CD4-positive, alpha-beta memory T cell (primary cell): ENCODE results near the gene ADD2. TPM values are rescaled to one million over a fixed set of nuclear protein-coding genes. Genes with fewer than 3 reads are reported as not detected.
"Not testable (repeated sequence)": the region's sequence is repeated elsewhere in the genome, so short reads cannot be mapped to it uniquely, and the experiment has no call there.

ENCODE experiments used
- CTCF ChIA-PET: fragments of 350-600 bp; sonication (Branson Sonifier 250); formaldehyde crosslinking; loops from one replicate; lab custom pipeline; 2021; ENCODE audit warnings: inconsistent platforms; ENCODE audit not compliant: partially characterized antibody; lab: Charles Lee
- POLR2A ChIA-PET: fragments of 350-600 bp; sonication (Branson Sonifier 250); formaldehyde crosslinking; loops from one replicate; lab custom pipeline; 2021; ENCODE audit not compliant: partially characterized antibody; lab: Charles Lee
- DNase-seq, 5 donors: peaks; one replicate each; pipeline versions ENCODE4 v3.0.0 to v3.0.0-alpha.2; 2020 to 2022; ENCODE audit warnings: mixed read lengths in 1 of 5
- H3K27ac ChIP-seq: one replicate; pipeline ENCODE4 v1.7.0; 2013; ENCODE audit warnings: low read depth, low read length
- H3K27me3 ChIP-seq: 2 replicates; pipeline ENCODE4 v1.7.0; 2013; ENCODE audit warnings: mild to moderate bottlenecking, low read length, moderate library complexity; ENCODE audit not compliant: insufficient read depth
- H3K36me3 ChIP-seq: 2 replicates; pipeline ENCODE4 v1.7.0; 2013; ENCODE audit warnings: mild to moderate bottlenecking, low read length, moderate library complexity; ENCODE audit not compliant: insufficient read depth
- H3K4me1 ChIP-seq: 2 replicates; pipeline ENCODE4 v1.7.0; 2013; ENCODE audit warnings: mild to moderate bottlenecking, low read length, moderate library complexity; ENCODE audit not compliant: insufficient read depth
- H3K4me3 ChIP-seq, 2 donors: one replicate each; pipeline ENCODE4 v1.7.0; 2013; ENCODE audit warnings: low read length in 2 of 2, mild to moderate bottlenecking in 1 of 2
- H3K9me3 ChIP-seq, 2 donors: one replicate each; pipeline ENCODE4 v1.7.0; 2013; ENCODE audit warnings: low read length in 2 of 2, control low read depth in 1 of 2; ENCODE audit not compliant: control insufficient read depth in 1 of 2
- H3K27ac Mint-ChIP-seq, 7 donors: one replicate each; pipeline ENCODE4 v1.8.0; 2020 to 2021; ENCODE audit warnings: mixed read lengths in 7 of 7, mild to moderate bottlenecking in 6 of 7, inconsistent platforms in 3 of 7, moderate library complexity in 3 of 7
- H3K27me3 Mint-ChIP-seq, 2 donors: one replicate each; pipeline ENCODE4 v1.8.0; 2020 to 2021; ENCODE audit warnings: mixed read lengths in 2 of 2
- H3K36me3 Mint-ChIP-seq, 2 donors: one replicate each; pipeline ENCODE4 v1.8.0; 2020 to 2021; ENCODE audit warnings: mixed read lengths in 2 of 2, inconsistent platforms in 1 of 2, mild to moderate bottlenecking in 1 of 2
- H3K4me1 Mint-ChIP-seq, 4 donors: one replicate each; pipeline ENCODE4 v1.8.0; 2020 to 2021; ENCODE audit warnings: mixed read lengths in 4 of 4, mild to moderate bottlenecking in 1 of 4
- H3K4me3 Mint-ChIP-seq, 8 donors: one replicate each; pipeline ENCODE4 v1.8.0; 2020 to 2021; ENCODE audit warnings: mixed read lengths in 8 of 8, mild to moderate bottlenecking in 7 of 8, moderate library complexity in 6 of 8, inconsistent platforms in 3 of 8
- H3K9me3 Mint-ChIP-seq, 8 donors: one replicate each; pipeline ENCODE4 v1.8.0; 2020 to 2021; ENCODE audit warnings: mixed read lengths in 8 of 8, mild to moderate bottlenecking in 5 of 8, inconsistent platforms in 3 of 8, moderate library complexity in 1 of 8
- intact Hi-C: fragments of 100-400 bp; cut with micrococcal nuclease; formaldehyde crosslinking; loops from one replicate; pipeline ENCODE4 v1.15.1; 2023
- polyA plus RNA-seq, 2 donors: library from polyadenylated mRNA; unstranded; fragments of 300-500 nt; fragmentation: Illumina TruSeq; gene quantifications; one replicate each; pipeline ENCODE4 v1.2.3, GENCODE V29; 2021
- total RNA-seq, 2 experiments: library from RNA; stranded (reverse); gene quantifications; one replicate each; pipeline ENCODE4 v1.2.3, GENCODE V29; 2021

Gene ADD2
- total and polyA plus RNA-seq, 4 experiments from 2014 or later, result 0.41 to 1.1 (median 0.94) TPM; not detected in 1

DNA sequence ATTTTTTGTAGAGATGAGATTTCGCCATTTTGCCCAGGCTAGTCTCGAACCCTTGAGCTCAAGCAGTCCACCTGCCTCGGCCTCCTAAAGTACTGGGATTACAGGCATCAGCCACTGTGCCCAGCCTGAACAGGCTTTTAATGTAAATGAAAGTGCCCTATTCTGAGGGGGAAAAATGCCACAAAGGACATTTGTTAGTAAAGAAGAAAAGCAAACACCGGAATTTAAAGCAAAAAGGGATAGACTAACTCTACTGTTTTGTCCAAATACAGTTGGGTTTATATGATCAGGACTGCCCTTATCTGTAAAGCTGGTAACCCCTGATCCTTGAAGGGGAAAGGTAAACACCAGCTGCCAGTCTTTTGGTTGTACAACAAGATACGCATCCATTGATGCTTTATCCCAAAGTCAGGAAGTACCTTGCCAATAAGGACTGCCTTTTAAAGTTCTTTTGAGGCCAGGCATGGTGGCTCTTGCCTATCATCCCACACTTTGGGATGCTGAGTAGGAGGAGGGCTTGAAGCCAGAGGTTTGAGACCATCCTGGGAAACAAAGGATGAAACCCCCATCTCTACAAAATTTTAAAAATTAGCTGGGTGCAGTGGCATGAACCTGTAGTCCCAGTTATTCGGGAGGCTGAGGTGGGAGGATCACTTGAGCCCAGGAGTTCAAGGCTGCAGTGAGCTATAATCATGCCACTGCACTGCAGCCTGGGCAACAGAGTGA is 39.3 kb upstream of the ADD2 start:
- POLR2A ChIA-PET, result no interaction called here
- H3K4me1 Mint-ChIP-seq, result peaks cover 0 to 1% (median 0%) of the 10 kb centered on the region in 4 donors

GRCh38 chr2:70806620-70807019 is 38.6 kb upstream of the ADD2 start:
- peaks cover 0 to 1% (median 0%) of the 10 kb centered on the region in 8 donors for H3K9me3 Mint-ChIP-seq
- intact Hi-C loops, result no loop called here
- POLR2A ChIA-PET, result no interaction called here
- Histone ChIP-seq H3K4me1 (no peaks in the 10 kb centered on the region), H3K4me3 (no peak overlapping the region), H3K36me3 (no peaks in the 10 kb centered on the region), H3K27ac (no peak overlapping the region), H3K27me3 (no peaks in the 10 kb centered on the region), H3K9me3 (no peaks in the 10 kb centered on the region)
- CTCF ChIA-PET, result no interaction called here
- H3K4me1 Mint-ChIP-seq, result peaks cover 0 to 1% (median 0%) of the 10 kb centered on the region in 4 donors
- DNase-seq, result no peak
- peaks cover 2 to 4% of the 10 kb centered on the region in 2 donors for H3K27me3 Mint-ChIP-seq
- no peak overlapping the region for H3K4me3 Mint-ChIP-seq
- no peaks in the 10 kb centered on the region for H3K36me3 Mint-ChIP-seq
- no peak overlapping the region for H3K27ac Mint-ChIP-seq

More for the DNA sequence above, 39.3 kb upstream of the ADD2 start:
- H3K27ac Mint-ChIP-seq, result no peak overlapping the region
- H3K4me1 ChIP-seq, result no peaks in the 10 kb centered on the region
- H3K9me3 Mint-ChIP-seq, result peaks cover 0 to 1% (median 0%) of the 10 kb centered on the region in 8 donors
- no peak overlapping the region for H3K27ac ChIP-seq
- H3K9me3 ChIP-seq, result no peaks in the 10 kb centered on the region
- H3K27me3 Mint-ChIP-seq, result peaks cover 2 to 5% of the 10 kb centered on the region in 2 donors
- intact Hi-C loops, result no loop called here
- H3K36me3 Mint-ChIP-seq, result no peaks in the 10 kb centered on the region
- no peak for DNase-seq
- H3K4me3 ChIP-seq, result no peak overlapping the region
- CTCF ChIA-PET, result no interaction called here
- H3K4me3 Mint-ChIP-seq, result no peak overlapping the region
- no peaks in the 10 kb centered on the region for H3K36me3 ChIP-seq
- H3K27me3 ChIP-seq, result no peaks in the 10 kb centered on the region

DNA sequence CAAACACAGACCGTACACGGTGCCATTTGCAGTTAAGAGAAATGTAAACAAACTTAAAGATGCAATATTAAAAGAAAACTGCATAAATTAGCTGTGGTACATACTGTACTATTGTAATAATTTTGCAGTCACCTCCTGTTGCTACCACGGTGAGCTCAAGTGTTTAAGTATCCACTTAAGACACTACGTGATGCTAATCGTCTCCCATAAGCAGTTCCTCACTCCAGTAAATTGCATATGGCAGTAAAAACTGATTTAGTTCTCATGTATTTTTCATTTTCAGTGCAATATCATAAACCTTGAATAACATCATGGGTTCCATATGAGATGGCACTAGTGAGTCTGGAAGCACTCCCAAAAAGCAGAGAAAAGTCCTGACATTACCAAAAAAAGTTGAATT is 38.0 kb upstream of the ADD2 start:
- ChIA-PET CTCF (no interaction called here), POLR2A (no interaction called here)
- Mint-ChIP-seq H3K27me3 (peaks cover 2 to 5% of the 10 kb centered on the region in 2 donors), H3K27ac (no peak overlapping the region), H3K36me3 (no peaks in the 10 kb centered on the region), H3K9me3 (peaks cover 0 to 1% (median 0%) of the 10 kb centered on the region in 8 donors), H3K4me1 (peaks cover 0 to 1% (median 0%) of the 10 kb centered on the region in 4 donors), H3K4me3 (no peak overlapping the region)
- Histone ChIP-seq H3K9me3 (no peaks in the 10 kb centered on the region), H3K27ac (no peak overlapping the region), H3K36me3 (no peaks in the 10 kb centered on the region), H3K27me3 (no peaks in the 10 kb centered on the region), H3K4me3 (no peak overlapping the region), H3K4me1 (no peaks in the 10 kb centered on the region)
- DNase-seq, result no peak
- intact Hi-C loops, result no loop called here

DNA sequence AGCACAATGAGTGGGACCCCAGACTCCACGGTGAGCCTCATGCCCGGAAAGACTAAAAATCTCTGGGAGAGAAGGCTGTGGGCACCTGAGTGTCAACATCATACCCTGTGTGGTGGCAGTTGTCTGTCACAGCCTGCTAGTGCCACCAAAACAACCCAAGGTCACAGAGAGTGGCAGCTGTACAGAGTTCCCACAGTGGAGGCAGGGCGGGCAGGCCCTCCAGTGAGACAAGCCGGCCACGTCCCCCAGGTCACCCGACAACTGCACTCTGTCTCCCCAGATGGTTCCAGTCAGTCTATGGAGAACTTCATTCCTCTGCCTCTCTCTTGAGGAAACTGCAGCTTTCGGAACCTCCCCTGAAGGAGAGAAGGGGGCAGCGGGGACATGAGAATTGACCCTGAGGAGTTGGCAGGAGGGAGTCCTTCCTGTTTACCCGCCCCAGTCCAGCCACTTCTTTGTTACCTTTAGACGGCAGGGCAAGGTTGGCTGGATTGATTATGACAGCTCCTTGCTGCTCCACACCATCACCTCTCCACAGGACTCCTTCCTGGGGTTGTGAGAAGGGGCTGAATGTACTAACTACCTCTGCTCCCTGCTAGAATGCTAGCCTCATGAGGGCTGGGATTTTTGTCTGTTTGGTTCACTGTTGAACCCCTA is 33.7 kb upstream of the ADD2 start:
- Mint-ChIP-seq H3K27ac (no peak overlapping the region), H3K4me1 (no peaks in the 10 kb centered on the region), H3K27me3 (peaks cover 6 to 16% of the 10 kb centered on the region in 2 donors), H3K4me3 (no peak overlapping the region), H3K36me3 (peaks cover 0 to 7% of the 10 kb centered on the region in 2 donors), H3K9me3 (peaks cover 0 to 10% (median 5%) of the 10 kb centered on the region in 8 donors)
- ChIA-PET CTCF (no interaction called here), POLR2A (no interaction called here)
- no peak overlapping the region for H3K4me3 ChIP-seq
- H3K9me3 ChIP-seq, result no peaks in the 10 kb centered on the region
- DNase-seq, result no peak
- H3K27ac ChIP-seq, result no peak overlapping the region
- no peaks in the 10 kb centered on the region for H3K4me1 ChIP-seq
- intact Hi-C loops, result no loop called here
- H3K36me3 ChIP-seq, result no peaks in the 10 kb centered on the region
- no peaks in the 10 kb centered on the region for H3K27me3 ChIP-seq

DNA sequence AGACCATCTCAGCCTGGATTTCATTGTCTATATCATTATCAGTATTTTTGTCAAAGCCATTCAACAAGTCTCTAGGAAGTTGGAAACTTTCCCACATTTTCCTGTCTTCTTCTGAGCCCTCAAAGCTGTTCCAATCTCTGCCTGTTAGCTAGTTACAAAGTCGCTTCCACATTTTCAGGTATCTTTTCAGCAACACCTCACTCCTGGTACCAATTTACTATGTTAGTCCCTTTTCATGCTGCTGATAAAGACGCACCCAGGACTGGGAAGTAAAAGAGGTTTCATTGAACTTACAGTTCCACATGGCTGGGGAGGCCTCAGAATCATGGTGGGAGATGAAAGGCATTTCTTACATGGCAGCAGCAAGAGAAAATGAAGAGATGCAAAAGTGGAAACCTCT is 31.7 kb upstream of the ADD2 start:
- H3K9me3 ChIP-seq, result no peaks in the 10 kb centered on the region
- POLR2A ChIA-PET, result no interaction called here
- no peaks in the 10 kb centered on the region for H3K4me1 Mint-ChIP-seq
- no peak overlapping the region for H3K4me3 ChIP-seq
- H3K4me3 Mint-ChIP-seq, result no peak overlapping the region
- peaks cover 0 to 7% of the 10 kb centered on the region in 2 donors for H3K36me3 Mint-ChIP-seq
- CTCF ChIA-PET, result no interaction called here
- H3K4me1 ChIP-seq, result no peaks in the 10 kb centered on the region
- H3K27me3 Mint-ChIP-seq, result peaks cover 5 to 15% of the 10 kb centered on the region in 2 donors
- no peak for DNase-seq
- H3K27ac Mint-ChIP-seq, result no peak overlapping the region
- H3K27me3 ChIP-seq, result no peaks in the 10 kb centered on the region
- no peaks in the 10 kb centered on the region for H3K36me3 ChIP-seq
- intact Hi-C loops, result no loop called here
- H3K27ac ChIP-seq, result no peak overlapping the region
- peaks cover 0 to 10% (median 5%) of the 10 kb centered on the region in 8 donors for H3K9me3 Mint-ChIP-seq

GRCh38 chr2:70797996-70798395 is 30.0 kb upstream of the ADD2 start:
- POLR2A ChIA-PET, result not testable (repeated sequence)

DNA sequence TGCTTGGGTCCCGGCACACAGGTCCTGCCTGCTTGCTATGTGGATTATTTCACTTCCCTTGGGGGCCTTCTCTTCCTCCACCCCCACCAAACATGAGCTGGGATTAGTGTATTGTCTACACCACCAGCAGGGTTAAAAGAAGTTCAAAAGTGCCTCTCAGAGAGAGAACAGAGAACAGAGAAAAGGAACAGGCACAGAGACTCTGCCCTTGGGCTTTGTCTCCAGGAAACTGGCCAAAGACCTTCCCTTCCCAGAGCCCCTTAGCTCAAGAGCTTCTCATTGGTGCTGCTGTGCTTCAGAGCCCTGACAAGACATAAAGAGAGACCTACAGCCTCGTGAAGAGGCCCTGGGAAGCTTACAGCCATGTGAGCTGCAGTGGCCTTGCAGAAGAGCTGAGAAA is 29.5 kb upstream of the ADD2 start:
- H3K36me3 ChIP-seq, result no peaks in the 10 kb centered on the region
- Mint-ChIP-seq H3K36me3 (peaks cover 0 to 7% of the 10 kb centered on the region in 2 donors), H3K9me3 (peaks cover 0 to 10% (median 4%) of the 10 kb centered on the region in 8 donors), H3K27ac (no peak overlapping the region), H3K27me3 (peaks cover 12 to 25% of the 10 kb centered on the region in 2 donors), H3K4me3 (no peak overlapping the region), H3K4me1 (no peaks in the 10 kb centered on the region)
- no peak overlapping the region for H3K4me3 ChIP-seq
- H3K27me3 ChIP-seq, result no peaks in the 10 kb centered on the region
- no peaks in the 10 kb centered on the region for H3K9me3 ChIP-seq
- intact Hi-C loops, result no loop called here
- no peak overlapping the region for H3K27ac ChIP-seq
- POLR2A ChIA-PET, result no interaction called here
- DNase-seq, result no peak
- CTCF ChIA-PET, result no interaction called here
- H3K4me1 ChIP-seq, result no peaks in the 10 kb centered on the region

More at GRCh38 chr2:70797996-70798395, 30.0 kb upstream of the ADD2 start:
- H3K27me3 ChIP-seq, H3K4me3 Mint-ChIP-seq, H3K36me3 Mint-ChIP-seq, DNase-seq, CTCF ChIA-PET, H3K36me3 ChIP-seq, H3K4me1 Mint-ChIP-seq, H3K9me3 ChIP-seq, H3K4me1 ChIP-seq, H3K27ac ChIP-seq, H3K4me3 ChIP-seq, H3K27ac Mint-ChIP-seq, intact Hi-C loops: not testable (repeated sequence)
- peaks cover 0 to 10% (median 4%) of the 10 kb centered on the region in 8 donors for H3K9me3 Mint-ChIP-seq
- H3K27me3 Mint-ChIP-seq, result peaks cover 8 to 21% of the 10 kb centered on the region in 2 donors
